ENCODE measurements around the gene ERBB4. TPM values are rescaled to one million over a fixed set of nuclear protein-coding genes. Genes with fewer than 3 reads are reported as not detected.

The ERBB4 gene
- total and polyA plus RNA-seq, 2 of the 8 experiments (the other 6 are each of a cell fraction or from before 2014, with no cell fraction given): 0.34 to 1.3 TPM

GRCh38 chr2:212170382-212170781, 368.2 kb downstream of the ERBB4 start:
- H3K27me3 ChIP-seq (replicated peaks in 1 of 4; ENCODE audit: control insufficient read depth in 3 of 4, extremely low read depth in 1 of 4, insufficient read depth in 3 of 4, low read length in 3 of 4): no peaks in the 10 kb centered on the region
- no peak overlapping the region for H3K27ac ChIP-seq (ENCODE audit: low read depth, low read length)
- no peaks in the 10 kb centered on the region for H4K20me1 ChIP-seq (replicated peaks in 1 of 2; ENCODE audit: control insufficient read depth in 1 of 2, insufficient read depth in 2 of 2, low read length in 2 of 2)
- no peak for DNase-seq (ENCODE audit: low read depth in 1 of 2, low spot score in 2 of 2)
- no peak overlapping the region for H3K4me2 ChIP-seq (ENCODE audit: insufficient read depth in 1 of 2, low read depth in 2 of 2, low read length in 2 of 2)
- no peak overlapping the region for H3K18ac ChIP-seq (ENCODE audit: extremely low read depth, low read length)
- H3K36me3 ChIP-seq (ENCODE audit: control insufficient read depth in 2 of 4, insufficient read depth in 4 of 4, low read length in 3 of 4): no peaks in the 10 kb centered on the region
- H2BK15ac ChIP-seq (ENCODE audit: low read length): no peak overlapping the region
- H3K4me3 ChIP-seq (ENCODE audit: extremely low read depth in 1 of 4, insufficient read depth in 2 of 4, low read depth in 3 of 4, low read length in 4 of 4): no peak overlapping the region
- CTCF ChIA-PET (ENCODE audit: partially characterized antibody): interaction anchor here (0.5 kb wide), 1 partner anchor 44 kb away, joined by 3 read pairs; no protein-coding TSS in a partner anchor
- no peak overlapping the region for H4K5ac ChIP-seq (ENCODE audit: insufficient read length, low read depth, low read length)
- POLR2A ChIA-PET (ENCODE audit: partially characterized antibody): no interaction called here
- TF ChIP-seq MAX (IDR thresholded peaks at IDR 0.05) (no peak), EGR1 (IDR thresholded peaks at IDR 0.05; ENCODE audit: borderline replicate concordance, low read depth, low read length) (no peak), CEBPB (IDR thresholded peaks at IDR 0.05; ENCODE audit: low read depth, low read length) (no peak), GTF2F1 (IDR thresholded peaks at IDR 0.05; ENCODE audit: borderline replicate concordance, low read depth, low read length) (no peak), CBX8 (IDR thresholded peaks at IDR 0.05; ENCODE audit: borderline replicate concordance, low read depth, low read length) (no peak), RAD21 (IDR thresholded peaks at IDR 0.05 in 1 of 2, conservative IDR thresholded peaks at IDR 0.05 in 1 of 2; ENCODE audit: low read depth in 2 of 2, low read length in 2 of 2) (no peak)
- H4K91ac ChIP-seq (replicated peaks; ENCODE audit: insufficient read length, low read length): no peak overlapping the region
- H3K23me2 ChIP-seq (ENCODE audit: low read depth, low read length): no peaks in the 10 kb centered on the region
- no peaks in the 10 kb centered on the region for H3K79me2 ChIP-seq (ENCODE audit: control insufficient read depth in 1 of 2, insufficient read depth in 2 of 2, low read length in 2 of 2)
- H4K8ac ChIP-seq (ENCODE audit: extremely low read depth, insufficient read depth, low read length): no peak overlapping the region
- H3K9me3 ChIP-seq (ENCODE audit: insufficient read depth in 2 of 2, low read depth in 1 of 2, low read length in 1 of 2): peaks cover 8 to 13% of the 10 kb centered on the region in 2 experiments; a peak in 2 of 4 replicates
- H3K14ac ChIP-seq (ENCODE audit: insufficient read length): no peak overlapping the region
- no peak overlapping the region for H3K9ac ChIP-seq (replicated peaks in 1 of 4; ENCODE audit: extremely low read depth in 1 of 4, low read depth in 3 of 4, low read length in 3 of 4)
- no peak for FAIRE-seq
- H3K4me1 ChIP-seq (replicated peaks in 1 of 4; ENCODE audit: control insufficient read depth in 3 of 4, insufficient read depth in 4 of 4, low read length in 3 of 4): no peaks in the 10 kb centered on the region
- H2BK120ac ChIP-seq (replicated peaks; ENCODE audit: low read depth, low read length): no peak overlapping the region
- H2BK5ac ChIP-seq (ENCODE audit: low read depth, low read length): no peak overlapping the region
- H3K23ac ChIP-seq (ENCODE audit: insufficient read length): no peak overlapping the region
- WGBS, 2 experiments (ENCODE audit: extremely low coverage in 1 of 2, insufficient coverage in 1 of 2, insufficient read length in 1 of 2, insufficient replicate concordance in 2 of 2, low coverage in 1 of 2, low lambda C conversion rate in 2 of 2, missing lambda C conversion rate in 1 of 2): 57% methylated on average over 2 of the region's 2 CpGs; no CpG with 5 or more reads in 1 of the 2 experiments
- H3K56ac ChIP-seq (replicated peaks; ENCODE audit: insufficient read length, low read depth, low read length): no peak overlapping the region
- no peak overlapping the region for H3K4ac ChIP-seq (replicated peaks; ENCODE audit: insufficient read length, low read depth, low read length)
- H2BK12ac ChIP-seq (ENCODE audit: low read depth, low read length): no peak overlapping the region
- no peaks in the 10 kb centered on the region for H3K79me1 ChIP-seq (ENCODE audit: low read depth, low read length)
- no peak overlapping the region for H2AK5ac ChIP-seq (ENCODE audit: low read depth, low read length)
- H2BK20ac ChIP-seq (ENCODE audit: low read length): no peak overlapping the region
- H2AFZ ChIP-seq (ENCODE audit: low read length): no peak overlapping the region
